PFSK-1 (cell line): Measurements from ENCODE around the gene ELL2.

Experiments used
- FOXP2 ChIP-seq: optimal IDR thresholded peaks from 2 replicates; pipeline ENCODE3; 2011; ENCODE audit warnings: borderline replicate concordance, control low read depth, inconsistent platforms; ENCODE audit not compliant: insufficient read depth; ENCODE audit errors: extremely low read length, extremely low read depth
- POLR2AphosphoS5 ChIP-seq: IDR thresholded peaks from 2 replicates; pipeline ENCODE4 v1.6.1; 2012; ENCODE audit warnings: low read depth, mild to moderate bottlenecking, control low read depth, low read length, moderate library complexity
- SIN3A ChIP-seq: IDR thresholded peaks from 2 replicates; pipeline ENCODE4 v1.6.1; 2012; ENCODE audit warnings: mild to moderate bottlenecking, low read length, moderate library complexity, borderline replicate concordance; ENCODE audit not compliant: insufficient read depth
- TAF1 ChIP-seq: IDR thresholded peaks from 2 replicates; pipeline ENCODE4 v1.6.1; 2012; ENCODE audit warnings: low read length, control low read depth, borderline replicate concordance; ENCODE audit not compliant: insufficient read depth
- TF ChIP-seq, protein P1 (sequence below), 2 experiments: IDR thresholded peaks; 2 replicates each; pipeline versions ENCODE4 v1.6.1 to v1.8.0; 2011 to 2012; ENCODE audit warnings: low read depth in 2 of 2, low read length in 2 of 2, control low read depth in 1 of 2, inconsistent platforms in 1 of 2, mild to moderate bottlenecking in 1 of 2, moderate library complexity in 1 of 2; ENCODE audit not compliant: insufficient read depth in 1 of 2

ELL2 gene

DNA sequence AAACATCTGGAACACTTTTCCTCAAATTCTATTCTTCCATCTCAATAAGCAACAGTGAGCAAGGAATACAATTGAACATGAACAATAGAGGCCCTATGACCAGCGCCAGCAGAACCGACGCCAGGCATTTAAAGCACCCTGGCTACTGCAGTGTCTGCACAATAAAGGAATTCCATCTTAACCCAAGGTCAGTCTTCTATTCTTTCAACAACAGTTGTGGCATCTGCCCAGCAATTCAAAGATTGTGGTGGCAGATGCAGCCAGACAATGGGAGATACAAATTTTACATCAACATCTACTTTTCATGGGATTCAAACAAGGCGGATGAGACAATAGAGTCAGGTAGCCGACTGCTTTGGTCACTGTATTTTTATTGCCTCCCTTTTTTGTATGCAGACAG, 65.9 kb downstream of the ELL2 start:
- TF ChIP-seq FOXP2, result no peak

DNA sequence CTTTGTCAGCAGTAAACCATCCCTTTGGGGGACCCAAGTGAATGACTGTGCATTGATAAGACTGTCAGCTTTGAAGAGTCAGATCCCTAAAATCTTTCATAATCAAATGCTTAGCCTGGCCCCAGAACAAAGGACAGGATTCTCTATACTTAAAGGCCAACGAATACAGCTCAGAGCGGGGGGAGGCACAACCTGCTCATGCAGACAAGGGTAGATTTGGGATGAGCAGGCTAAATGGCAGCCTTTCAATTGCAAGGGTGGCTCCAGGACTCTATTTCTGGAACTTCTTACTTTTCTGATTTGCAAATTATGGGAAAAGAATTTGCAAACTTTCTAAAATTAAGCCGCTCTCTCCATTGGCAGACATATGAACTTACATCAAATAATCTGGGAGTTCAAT, 66.4 kb downstream of the ELL2 start:
- no peak for TF ChIP-seq POLR2AphosphoS5
- TF ChIP-seq, protein P1, sequence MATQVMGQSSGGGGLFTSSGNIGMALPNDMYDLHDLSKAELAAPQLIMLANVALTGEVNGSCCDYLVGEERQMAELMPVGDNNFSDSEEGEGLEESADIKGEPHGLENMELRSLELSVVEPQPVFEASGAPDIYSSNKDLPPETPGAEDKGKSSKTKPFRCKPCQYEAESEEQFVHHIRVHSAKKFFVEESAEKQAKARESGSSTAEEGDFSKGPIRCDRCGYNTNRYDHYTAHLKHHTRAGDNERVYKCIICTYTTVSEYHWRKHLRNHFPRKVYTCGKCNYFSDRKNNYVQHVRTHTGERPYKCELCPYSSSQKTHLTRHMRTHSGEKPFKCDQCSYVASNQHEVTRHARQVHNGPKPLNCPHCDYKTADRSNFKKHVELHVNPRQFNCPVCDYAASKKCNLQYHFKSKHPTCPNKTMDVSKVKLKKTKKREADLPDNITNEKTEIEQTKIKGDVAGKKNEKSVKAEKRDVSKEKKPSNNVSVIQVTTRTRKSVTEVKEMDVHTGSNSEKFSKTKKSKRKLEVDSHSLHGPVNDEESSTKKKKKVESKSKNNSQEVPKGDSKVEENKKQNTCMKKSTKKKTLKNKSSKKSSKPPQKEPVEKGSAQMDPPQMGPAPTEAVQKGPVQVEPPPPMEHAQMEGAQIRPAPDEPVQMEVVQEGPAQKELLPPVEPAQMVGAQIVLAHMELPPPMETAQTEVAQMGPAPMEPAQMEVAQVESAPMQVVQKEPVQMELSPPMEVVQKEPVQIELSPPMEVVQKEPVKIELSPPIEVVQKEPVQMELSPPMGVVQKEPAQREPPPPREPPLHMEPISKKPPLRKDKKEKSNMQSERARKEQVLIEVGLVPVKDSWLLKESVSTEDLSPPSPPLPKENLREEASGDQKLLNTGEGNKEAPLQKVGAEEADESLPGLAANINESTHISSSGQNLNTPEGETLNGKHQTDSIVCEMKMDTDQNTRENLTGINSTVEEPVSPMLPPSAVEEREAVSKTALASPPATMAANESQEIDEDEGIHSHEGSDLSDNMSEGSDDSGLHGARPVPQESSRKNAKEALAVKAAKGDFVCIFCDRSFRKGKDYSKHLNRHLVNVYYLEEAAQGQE (IDR thresholded peaks at IDR 0.05; ENCODE audit: insufficient read depth in 1 of 2, low read depth in 2 of 2, low read length in 2 of 2), result no peak
- TF ChIP-seq TAF1, result no peak
- TF ChIP-seq SIN3A, result no peak
- no peak for TF ChIP-seq FOXP2

DNA sequence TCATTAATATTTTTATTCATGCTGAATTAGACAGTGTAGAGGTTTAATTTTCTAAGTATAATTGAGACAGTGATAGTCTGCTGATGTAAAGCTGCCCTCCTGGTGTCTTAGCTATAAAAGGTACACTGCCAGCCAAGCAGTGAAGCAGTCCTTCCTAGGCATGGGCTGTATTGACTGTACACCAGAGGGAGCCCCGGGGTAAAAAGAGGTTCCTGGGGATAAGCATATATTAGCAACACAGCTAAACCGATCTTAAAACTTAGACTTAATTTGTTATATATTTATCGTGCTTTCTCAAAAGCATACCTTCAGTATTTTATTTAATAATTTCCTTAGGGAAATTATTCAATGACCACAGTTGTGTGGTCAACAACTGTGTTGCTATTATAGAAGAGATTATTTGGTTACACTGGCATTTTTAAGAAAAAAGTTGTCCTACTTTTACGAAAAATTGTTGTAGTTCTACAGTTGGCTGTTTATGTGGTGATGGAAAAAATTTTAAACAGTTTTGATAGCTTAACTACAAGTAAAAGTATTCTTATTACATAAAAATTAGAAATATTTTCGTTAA, 68.8 kb downstream of the ELL2 start:
- TF ChIP-seq, protein P1 (IDR thresholded peaks at IDR 0.05; ENCODE audit: insufficient read depth in 1 of 2, low read depth in 2 of 2, low read length in 2 of 2), result no peak
- no peak for TF ChIP-seq SIN3A
- no peak for TF ChIP-seq POLR2AphosphoS5
- no peak for TF ChIP-seq FOXP2

DNA sequence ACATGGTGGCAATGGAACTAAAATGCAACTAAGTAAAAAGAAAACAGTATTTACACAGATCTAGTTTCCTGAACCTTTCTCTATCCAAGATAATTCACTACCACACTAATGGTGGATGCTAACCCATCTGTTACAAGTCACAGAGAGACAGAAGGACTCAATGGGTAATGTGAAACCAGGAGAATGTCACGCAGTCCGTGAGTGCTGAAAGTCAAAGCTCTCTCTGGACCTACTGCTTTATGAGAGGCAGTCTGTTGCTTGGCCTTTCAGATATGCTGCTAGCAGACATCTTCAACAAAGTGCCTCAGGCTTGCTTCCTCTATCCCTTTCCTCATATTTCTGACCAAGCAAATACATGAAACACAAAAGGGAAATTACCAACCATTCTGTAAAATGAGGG, 70.2 kb downstream of the ELL2 start:
- no peak for TF ChIP-seq FOXP2
- no peak for TF ChIP-seq SIN3A
- no peak for TF ChIP-seq TAF1
- TF ChIP-seq, protein P1 (IDR thresholded peaks at IDR 0.05; ENCODE audit: insufficient read depth in 1 of 2, low read depth in 2 of 2, low read length in 2 of 2), result no peak
- TF ChIP-seq POLR2AphosphoS5, result no peak

DNA sequence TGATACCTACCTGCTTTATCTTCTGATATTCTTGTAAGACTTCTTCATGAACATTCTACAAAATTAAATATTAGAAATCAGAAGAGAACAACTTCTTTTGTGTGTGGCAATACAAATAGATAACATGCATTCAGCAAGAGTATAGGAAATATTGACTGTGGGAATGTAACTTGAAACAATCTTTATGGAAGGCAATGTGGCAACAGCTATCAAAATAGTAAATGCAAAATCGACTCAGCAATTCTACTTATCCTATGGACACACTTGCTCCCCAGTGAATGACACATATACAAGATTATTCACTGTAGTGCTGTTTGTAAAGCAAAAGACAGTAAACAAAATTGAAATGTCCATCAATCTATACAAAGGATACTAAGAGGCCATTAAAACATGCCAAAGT, 72.6 kb downstream of the ELL2 start:
- TF ChIP-seq, protein P1 (IDR thresholded peaks at IDR 0.05; ENCODE audit: insufficient read depth in 1 of 2, low read depth in 2 of 2, low read length in 2 of 2), result no peak
